ENCODE data around the gene CCDC70.

CCDC70 gene

GRCh38 chr13:51912091-51912490, 50.3 kb downstream of the CCDC70 start:
- no peak for DNase-seq

- no peak for DNase-seq
Measured at GRCh38 chr13:51912511-51913225, 50.9 kb downstream of the CCDC70 start.

- DNase-seq: no peak
Measured at GRCh38 chr13:51913421-51914136, 51.8 kb downstream of the CCDC70 start.

- DNase-seq: no peak
Measured at GRCh38 chr13:51914137-51914493, 52.3 kb downstream of the CCDC70 start.

Data from effector CD8-positive, alpha-beta T cell (primary cell).